Cardiac muscle cell (in vitro differentiated cells and primary cell): ENCODE measurements around the gene FABP6. TPM values are rescaled to one million over a fixed set of nuclear protein-coding genes. Genes with fewer than 3 reads are reported as not detected.
"Not testable (repeated sequence)": the region's sequence is repeated elsewhere in the genome, so short reads cannot be mapped to it uniquely, and the experiment has no call there.

Experiments
- DNase-seq, 2 donors: peaks; one replicate each; pipeline versions ENCODE4 v3.0.0 to v3.0.0-alpha.2; 2010 to 2017; ENCODE audit warnings: low read depth in 1 of 2, low spot score in 1 of 2
- H3K27ac ChIP-seq: fragments of 200-600 bp; sonication (generic); 2 replicates; pipeline ENCODE4 v1.5.1; 2016
- H3K27me3 ChIP-seq: fragments of 200-600 bp; sonication (generic); 2 replicates; pipeline ENCODE4 v1.6.0; 2016; ENCODE audit warnings: control low read depth
- H3K36me3 ChIP-seq: fragments of 200-600 bp; sonication (generic); 2 replicates; pipeline ENCODE4 v1.5.1; 2016; ENCODE audit warnings: control low read depth
- H3K4me1 ChIP-seq: fragments of 200-600 bp; sonication (generic); 2 replicates; pipeline ENCODE4 v1.8.1; 2017; ENCODE audit warnings: low read depth, mild to moderate bottlenecking, mixed run types
- H3K4me3 ChIP-seq: fragments of 200-600 bp; sonication (generic); 2 replicates; pipeline ENCODE4 v1.5.1; 2016; ENCODE audit warnings: mild to moderate bottlenecking
- H3K9me3 ChIP-seq: fragments of 200-600 bp; sonication (generic); 2 replicates; pipeline ENCODE4 v1.5.1; 2017; ENCODE audit warnings: low read depth, mild to moderate bottlenecking, control low read depth
- CTCF ChIP-seq: IDR thresholded peaks from 2 replicates; pipeline ENCODE4 v1.5.1; 2012; ENCODE audit warnings: low read depth, mild to moderate bottlenecking, low read length
- polyA plus RNA-seq: library from polyadenylated mRNA; unstranded; fragments of >200 nt; fragmentation: Nextera tagmentation; extraction: Ambion mirVana; gene quantifications from 2 replicates; pipeline ENCODE4 v1.2.1, GENCODE V29; 2016
- total RNA-seq: library from RNA; depleted of rRNA; stranded (reverse); fragments of >200 nt; gene quantifications from 2 replicates; pipeline ENCODE4 v1.2.3, GENCODE V29; 2016

The FABP6 gene
- total and polyA plus RNA-seq, 2 experiments from 2014 or later = 0.34 TPM; not detected in 1

DNA sequence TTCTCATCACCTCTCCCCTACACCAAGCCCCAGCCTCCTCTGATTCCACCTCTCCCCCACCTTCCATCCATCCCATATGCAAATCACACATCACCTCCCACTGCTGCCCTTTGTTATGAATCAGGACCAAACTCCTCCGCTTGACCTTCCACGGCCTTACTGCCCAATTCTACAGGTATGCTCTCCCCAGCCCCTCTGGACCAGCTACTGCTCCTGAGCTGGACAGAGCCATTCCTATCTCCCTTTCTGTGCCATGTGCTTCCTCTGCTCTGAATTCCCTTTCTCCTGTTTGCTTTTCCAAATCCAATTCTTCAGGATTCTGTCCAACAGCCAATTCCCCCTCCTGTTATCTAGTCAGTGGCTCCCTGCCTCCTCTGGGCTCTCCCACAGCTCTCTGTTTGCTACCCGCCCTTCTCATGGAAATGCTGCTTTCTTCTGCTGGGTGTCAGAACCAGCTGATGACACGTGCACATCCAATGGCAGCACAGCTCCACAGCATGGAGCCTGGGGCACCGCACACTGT lies 8.3 kb downstream of the FABP6 start:
- H3K27ac ChIP-seq = no peak overlapping the region
- peaks cover 4% of the 10 kb centered on the region for H3K4me1 ChIP-seq
- no peaks in the 10 kb centered on the region for H3K36me3 ChIP-seq
- H3K9me3 ChIP-seq = no peaks in the 10 kb centered on the region
- no peaks in the 10 kb centered on the region for H3K27me3 ChIP-seq
- no peak overlapping the region for H3K4me3 ChIP-seq
- TF ChIP-seq CTCF = no peak
- no peak for DNase-seq

DNA sequence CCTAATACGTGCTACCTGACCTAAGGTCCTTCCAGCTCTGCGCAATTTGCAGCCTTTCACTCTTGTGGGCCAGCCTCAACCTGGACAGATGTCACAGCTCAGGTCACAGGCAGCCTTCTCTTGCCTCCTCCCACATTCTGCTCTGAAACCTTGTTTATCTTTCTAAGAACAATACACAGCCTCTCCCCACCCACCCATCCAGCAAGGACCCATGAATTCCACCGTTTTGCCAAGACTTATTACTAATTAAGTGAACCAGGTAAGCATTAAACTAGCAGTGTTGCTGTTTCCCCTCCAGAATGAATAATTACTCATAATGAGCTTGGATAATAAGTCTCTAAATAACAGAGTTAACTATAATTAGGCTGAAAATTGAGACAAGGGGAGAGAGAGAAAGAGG lies 11.0 kb downstream of the FABP6 start:
- Histone ChIP-seq H3K4me3 (no peak overlapping the region), H3K4me1 (peaks cover 4% of the 10 kb centered on the region), H3K9me3 (no peaks in the 10 kb centered on the region), H3K27me3 (no peaks in the 10 kb centered on the region), H3K27ac (no peak overlapping the region), H3K36me3 (no peaks in the 10 kb centered on the region)
- no peak for TF ChIP-seq CTCF
- no peak for DNase-seq

DNA sequence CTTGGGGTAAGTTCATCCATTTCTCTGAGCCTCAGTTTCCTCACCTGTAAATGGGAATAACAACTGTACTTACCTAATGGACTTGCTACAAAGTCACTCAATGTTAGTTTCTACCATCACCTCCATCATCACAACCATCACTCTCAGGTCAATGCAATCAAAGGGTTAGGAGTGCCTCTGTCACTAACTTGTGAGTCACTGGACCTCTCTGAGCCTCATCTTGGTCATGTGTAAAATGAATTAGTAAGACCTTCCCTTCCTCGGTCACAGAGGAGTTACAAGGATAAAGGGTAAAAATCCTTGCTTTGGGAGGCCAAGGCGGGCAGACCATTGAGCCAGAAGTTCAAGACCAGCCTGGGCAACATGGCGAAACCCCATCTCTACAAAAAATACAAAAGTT lies 12.8 kb downstream of the FABP6 start:
- Histone ChIP-seq H3K9me3 (no peaks in the 10 kb centered on the region), H3K27me3 (no peaks in the 10 kb centered on the region), H3K4me3 (no peak overlapping the region), H3K27ac (no peak overlapping the region), H3K4me1 (peaks cover 4% of the 10 kb centered on the region), H3K36me3 (no peaks in the 10 kb centered on the region)
- no peak for TF ChIP-seq CTCF
- no peak for DNase-seq

DNA sequence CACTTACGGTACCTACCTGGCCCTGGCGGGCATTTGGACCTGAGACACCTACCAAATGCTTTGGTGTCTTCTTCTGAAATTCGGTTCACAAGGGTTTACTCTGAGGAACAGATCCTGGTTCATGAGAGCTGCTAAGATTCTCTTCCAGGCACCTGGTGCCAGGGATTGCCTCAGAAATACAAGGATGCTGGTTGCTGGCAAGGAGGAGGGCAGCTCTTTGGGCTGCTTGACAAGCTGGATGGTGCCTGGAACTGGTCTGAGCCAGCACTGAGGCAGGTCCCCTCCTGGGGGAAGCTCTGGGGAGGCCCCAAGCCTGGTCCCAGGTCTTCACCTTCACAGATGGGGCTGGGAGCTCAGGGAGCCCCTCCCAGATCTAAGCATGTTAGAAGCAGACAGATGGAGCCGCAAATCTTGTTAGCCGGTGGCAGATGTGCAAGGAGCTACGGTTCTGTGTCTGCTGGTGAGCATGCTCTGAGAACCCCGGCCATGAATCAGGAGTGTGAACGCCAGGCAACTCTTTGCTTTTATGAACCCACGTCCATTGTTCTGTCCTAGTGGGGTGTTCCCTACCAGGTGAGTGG lies 16.3 kb downstream of the FABP6 start:
- no peaks in the 10 kb centered on the region for H3K36me3 ChIP-seq
- H3K27ac ChIP-seq = peak overlapping the region; percentile 28
- TF ChIP-seq CTCF = no peak
- peaks cover 2% of the 10 kb centered on the region for H3K4me1 ChIP-seq
- no peak for DNase-seq
- no peaks in the 10 kb centered on the region for H3K9me3 ChIP-seq
- H3K4me3 ChIP-seq = no peak overlapping the region
- no peaks in the 10 kb centered on the region for H3K27me3 ChIP-seq

GRCh38 chr5:160249570-160249969 lies 20.3 kb downstream of the FABP6 start:
- not testable (repeated sequence) for H3K4me3 ChIP-seq, H3K9me3 ChIP-seq, DNase-seq, H3K27ac ChIP-seq, H3K36me3 ChIP-seq, H3K4me1 ChIP-seq, H3K27me3 ChIP-seq

DNA sequence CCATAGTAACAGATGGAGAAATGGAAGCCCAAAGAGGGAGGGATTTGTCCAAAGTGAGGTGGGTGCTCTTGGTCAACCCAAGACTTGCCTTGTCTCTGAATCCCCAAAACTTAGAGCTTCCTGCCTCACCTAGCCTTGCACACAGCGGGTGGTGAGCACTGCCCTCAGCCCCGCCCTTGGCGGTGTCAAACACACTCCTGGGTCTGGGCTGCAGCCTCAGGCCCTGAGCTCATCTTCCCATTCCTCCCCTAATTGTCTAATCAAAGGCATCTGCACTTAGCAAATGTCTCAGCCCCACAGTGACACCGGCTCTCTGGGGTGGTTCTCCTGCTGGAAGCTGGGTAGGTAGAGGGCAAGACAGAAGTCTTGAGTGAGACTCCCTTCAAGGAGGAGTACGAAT lies 20.9 kb downstream of the FABP6 start:
- Histone ChIP-seq H3K27ac (no peak overlapping the region), H3K9me3 (no peaks in the 10 kb centered on the region), H3K4me1 (peaks cover 8% of the 10 kb centered on the region), H3K27me3 (no peaks in the 10 kb centered on the region), H3K36me3 (peaks cover 8% of the 10 kb centered on the region), H3K4me3 (no peak overlapping the region)
- no peak for DNase-seq
- TF ChIP-seq CTCF = no peak
